ENCODE data around the gene SPEM3. TPM values are rescaled to one million over a fixed set of nuclear protein-coding genes. Genes with fewer than 3 reads are reported as not detected.

SPEM3 gene
- total and polyA plus RNA-seq, 2 of the 13 experiments (the other 11 are each of a cell fraction or from before 2014, with no cell fraction given), result not detected

DNA sequence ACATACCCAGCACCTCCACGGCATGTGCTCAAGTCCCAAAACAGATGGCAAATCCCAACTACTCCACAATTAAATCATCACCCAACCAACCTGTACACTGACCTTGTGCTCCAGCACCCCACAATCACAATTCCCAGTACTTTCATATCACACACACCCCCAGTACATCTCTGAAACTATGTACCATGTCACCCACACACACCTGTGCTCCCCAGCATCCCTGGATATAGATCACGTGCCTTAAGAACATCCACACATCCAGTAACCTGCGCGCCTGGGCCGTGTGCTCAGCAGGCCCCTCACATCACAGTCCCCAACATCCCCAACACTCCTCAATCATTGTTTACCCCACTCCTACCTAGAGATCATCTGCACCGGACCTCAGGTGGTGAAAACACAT, 18.9 kb upstream of the SPEM3 start (continued):
- TF ChIP-seq, protein P1, sequence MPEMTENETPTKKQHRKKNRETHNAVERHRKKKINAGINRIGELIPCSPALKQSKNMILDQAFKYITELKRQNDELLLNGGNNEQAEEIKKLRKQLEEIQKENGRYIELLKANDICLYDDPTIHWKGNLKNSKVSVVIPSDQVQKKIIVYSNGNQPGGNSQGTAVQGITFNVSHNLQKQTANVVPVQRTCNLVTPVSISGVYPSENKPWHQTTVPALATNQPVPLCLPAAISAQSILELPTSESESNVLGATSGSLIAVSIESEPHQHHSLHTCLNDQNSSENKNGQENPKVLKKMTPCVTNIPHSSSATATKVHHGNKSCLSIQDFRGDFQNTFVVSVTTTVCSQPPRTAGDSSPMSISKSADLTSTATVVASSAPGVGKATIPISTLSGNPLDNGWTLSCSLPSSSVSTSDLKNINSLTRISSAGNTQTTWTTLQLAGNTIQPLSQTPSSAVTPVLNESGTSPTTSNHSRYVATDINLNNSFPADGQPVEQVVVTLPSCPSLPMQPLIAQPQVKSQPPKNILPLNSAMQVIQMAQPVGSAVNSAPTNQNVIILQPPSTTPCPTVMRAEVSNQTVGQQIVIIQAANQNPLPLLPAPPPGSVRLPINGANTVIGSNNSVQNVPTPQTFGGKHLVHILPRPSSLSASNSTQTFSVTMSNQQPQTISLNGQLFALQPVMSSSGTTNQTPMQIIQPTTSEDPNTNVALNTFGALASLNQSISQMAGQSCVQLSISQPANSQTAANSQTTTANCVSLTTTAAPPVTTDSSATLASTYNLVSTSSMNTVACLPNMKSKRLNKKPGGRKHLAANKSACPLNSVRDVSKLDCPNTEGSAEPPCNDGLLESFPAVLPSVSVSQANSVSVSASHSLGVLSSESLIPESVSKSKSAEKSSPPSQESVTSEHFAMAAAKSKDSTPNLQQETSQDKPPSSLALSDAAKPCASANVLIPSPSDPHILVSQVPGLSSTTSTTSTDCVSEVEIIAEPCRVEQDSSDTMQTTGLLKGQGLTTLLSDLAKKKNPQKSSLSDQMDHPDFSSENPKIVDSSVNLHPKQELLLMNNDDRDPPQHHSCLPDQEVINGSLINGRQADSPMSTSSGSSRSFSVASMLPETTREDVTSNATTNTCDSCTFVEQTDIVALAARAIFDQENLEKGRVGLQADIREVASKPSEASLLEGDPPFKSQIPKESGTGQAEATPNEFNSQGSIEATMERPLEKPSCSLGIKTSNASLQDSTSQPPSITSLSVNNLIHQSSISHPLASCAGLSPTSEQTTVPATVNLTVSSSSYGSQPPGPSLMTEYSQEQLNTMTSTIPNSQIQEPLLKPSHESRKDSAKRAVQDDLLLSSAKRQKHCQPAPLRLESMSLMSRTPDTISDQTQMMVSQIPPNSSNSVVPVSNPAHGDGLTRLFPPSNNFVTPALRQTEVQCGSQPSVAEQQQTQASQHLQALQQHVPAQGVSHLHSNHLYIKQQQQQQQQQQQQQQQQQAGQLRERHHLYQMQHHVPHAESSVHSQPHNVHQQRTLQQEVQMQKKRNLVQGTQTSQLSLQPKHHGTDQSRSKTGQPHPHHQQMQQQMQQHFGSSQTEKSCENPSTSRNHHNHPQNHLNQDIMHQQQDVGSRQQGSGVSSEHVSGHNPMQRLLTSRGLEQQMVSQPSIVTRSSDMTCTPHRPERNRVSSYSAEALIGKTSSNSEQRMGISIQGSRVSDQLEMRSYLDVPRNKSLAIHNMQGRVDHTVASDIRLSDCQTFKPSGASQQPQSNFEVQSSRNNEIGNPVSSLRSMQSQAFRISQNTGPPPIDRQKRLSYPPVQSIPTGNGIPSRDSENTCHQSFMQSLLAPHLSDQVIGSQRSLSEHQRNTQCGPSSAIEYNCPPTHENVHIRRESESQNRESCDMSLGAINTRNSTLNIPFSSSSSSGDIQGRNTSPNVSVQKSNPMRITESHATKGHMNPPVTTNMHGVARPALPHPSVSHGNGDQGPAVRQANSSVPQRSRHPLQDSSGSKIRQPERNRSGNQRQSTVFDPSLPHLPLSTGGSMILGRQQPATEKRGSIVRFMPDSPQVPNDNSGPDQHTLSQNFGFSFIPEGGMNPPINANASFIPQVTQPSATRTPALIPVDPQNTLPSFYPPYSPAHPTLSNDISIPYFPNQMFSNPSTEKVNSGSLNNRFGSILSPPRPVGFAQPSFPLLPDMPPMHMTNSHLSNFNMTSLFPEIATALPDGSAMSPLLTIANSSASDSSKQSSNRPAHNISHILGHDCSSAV (CRISPR knock-in tag; IDR thresholded peaks at IDR 0.05; ENCODE audit: borderline replicate concordance), result no peak
- TF ChIP-seq ZNF30 (CRISPR knock-in tag; IDR thresholded peaks at IDR 0.05) (no peak), GABPA (IDR thresholded peaks at IDR 0.05; ENCODE audit: low read depth, low read length) (no peak), GABPA (CRISPR knock-in tag; IDR thresholded peaks at IDR 0.05; ENCODE audit: low read depth) (no peak), BHLHE40 (IDR thresholded peaks at IDR 0.05; ENCODE audit: low read length) (no peak), ISL2 (CRISPR knock-in tag; IDR thresholded peaks at IDR 0.05) (no peak), JARID2 (CRISPR knock-in tag; IDR thresholded peaks at IDR 0.05; ENCODE audit: insufficient replicate concordance) (no peak)
- TF ChIP-seq, protein P2, sequence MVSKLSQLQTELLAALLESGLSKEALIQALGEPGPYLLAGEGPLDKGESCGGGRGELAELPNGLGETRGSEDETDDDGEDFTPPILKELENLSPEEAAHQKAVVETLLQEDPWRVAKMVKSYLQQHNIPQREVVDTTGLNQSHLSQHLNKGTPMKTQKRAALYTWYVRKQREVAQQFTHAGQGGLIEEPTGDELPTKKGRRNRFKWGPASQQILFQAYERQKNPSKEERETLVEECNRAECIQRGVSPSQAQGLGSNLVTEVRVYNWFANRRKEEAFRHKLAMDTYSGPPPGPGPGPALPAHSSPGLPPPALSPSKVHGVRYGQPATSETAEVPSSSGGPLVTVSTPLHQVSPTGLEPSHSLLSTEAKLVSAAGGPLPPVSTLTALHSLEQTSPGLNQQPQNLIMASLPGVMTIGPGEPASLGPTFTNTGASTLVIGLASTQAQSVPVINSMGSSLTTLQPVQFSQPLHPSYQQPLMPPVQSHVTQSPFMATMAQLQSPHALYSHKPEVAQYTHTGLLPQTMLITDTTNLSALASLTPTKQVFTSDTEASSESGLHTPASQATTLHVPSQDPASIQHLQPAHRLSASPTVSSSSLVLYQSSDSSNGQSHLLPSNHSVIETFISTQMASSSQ (IDR thresholded peaks at IDR 0.05; ENCODE audit: low read depth), result no peak
- TF ChIP-seq, protein P2 (CRISPR knock-in tag; IDR thresholded peaks at IDR 0.05; ENCODE audit: borderline replicate concordance), result no peak
- TF ChIP-seq, protein P3, sequence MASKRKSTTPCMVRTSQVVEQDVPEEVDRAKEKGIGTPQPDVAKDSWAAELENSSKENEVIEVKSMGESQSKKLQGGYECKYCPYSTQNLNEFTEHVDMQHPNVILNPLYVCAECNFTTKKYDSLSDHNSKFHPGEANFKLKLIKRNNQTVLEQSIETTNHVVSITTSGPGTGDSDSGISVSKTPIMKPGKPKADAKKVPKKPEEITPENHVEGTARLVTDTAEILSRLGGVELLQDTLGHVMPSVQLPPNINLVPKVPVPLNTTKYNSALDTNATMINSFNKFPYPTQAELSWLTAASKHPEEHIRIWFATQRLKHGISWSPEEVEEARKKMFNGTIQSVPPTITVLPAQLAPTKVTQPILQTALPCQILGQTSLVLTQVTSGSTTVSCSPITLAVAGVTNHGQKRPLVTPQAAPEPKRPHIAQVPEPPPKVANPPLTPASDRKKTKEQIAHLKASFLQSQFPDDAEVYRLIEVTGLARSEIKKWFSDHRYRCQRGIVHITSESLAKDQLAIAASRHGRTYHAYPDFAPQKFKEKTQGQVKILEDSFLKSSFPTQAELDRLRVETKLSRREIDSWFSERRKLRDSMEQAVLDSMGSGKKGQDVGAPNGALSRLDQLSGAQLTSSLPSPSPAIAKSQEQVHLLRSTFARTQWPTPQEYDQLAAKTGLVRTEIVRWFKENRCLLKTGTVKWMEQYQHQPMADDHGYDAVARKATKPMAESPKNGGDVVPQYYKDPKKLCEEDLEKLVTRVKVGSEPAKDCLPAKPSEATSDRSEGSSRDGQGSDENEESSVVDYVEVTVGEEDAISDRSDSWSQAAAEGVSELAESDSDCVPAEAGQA (IDR thresholded peaks at IDR 0.05; ENCODE audit: low read depth), result no peak
- TF ChIP-seq, protein P3 (CRISPR knock-in tag; IDR thresholded peaks at IDR 0.05; ENCODE audit: borderline replicate concordance), result no peak

Data from HepG2 (cell line).